BE2C (cell line): Measurements from ENCODE around the gene TTC34.
"Not testable (repeated sequence)": the region's sequence is repeated elsewhere in the genome, so short reads cannot be mapped to it uniquely, and the experiment has no call there.

Source experiments
- DNase-seq: peaks from one replicate; pipeline ENCODE4 v3.0.0-alpha.2; 2020
- H3K27me3 ChIP-seq: fragments of 250-450 bp; sonication (Bioruptor Pico); 2 replicates; pipeline ENCODE4 v1.5.1; 2020; ENCODE audit warnings: mild to moderate bottlenecking
- H3K36me3 ChIP-seq: fragments of 250-450 bp; sonication (Bioruptor Pico); 2 replicates; pipeline ENCODE4 v1.5.1; 2020; ENCODE audit warnings: mild to moderate bottlenecking
- H3K4me1 ChIP-seq: fragments of 250-450 bp; sonication (Bioruptor Pico); 2 replicates; pipeline ENCODE4 v1.5.1; 2020
- H3K4me3 ChIP-seq: 2 replicates; pipeline ENCODE4 v1.5.1; 2011; ENCODE audit warnings: low read depth, low read length
- H3K9me3 ChIP-seq: fragments of 250-450 bp; sonication (Bioruptor Pico); 2 replicates; pipeline ENCODE4 v1.5.1; 2020
- CTCF ChIP-seq: IDR thresholded peaks from 2 replicates; pipeline ENCODE4 v1.5.1; 2012; ENCODE audit warnings: mild to moderate bottlenecking, low read depth, low read length

Gene TTC34

GRCh38 chr1:2653741-2654442, 147.6 kb downstream of the TTC34 start:
- DNase-seq, H3K9me3 ChIP-seq, H3K4me3 ChIP-seq, H3K36me3 ChIP-seq, H3K4me1 ChIP-seq, H3K27me3 ChIP-seq: not testable (repeated sequence)

- not testable (repeated sequence) for H3K9me3 ChIP-seq, H3K27me3 ChIP-seq, DNase-seq, H3K36me3 ChIP-seq, H3K4me1 ChIP-seq, H3K4me3 ChIP-seq
Measured at GRCh38 chr1:2652926-2653571, 148.4 kb downstream of the TTC34 start.

GRCh38 chr1:2652152-2652925, 149.2 kb downstream of the TTC34 start:
- not testable (repeated sequence) for H3K9me3 ChIP-seq, H3K36me3 ChIP-seq, DNase-seq, H3K27me3 ChIP-seq, H3K4me3 ChIP-seq, H3K4me1 ChIP-seq

GRCh38 chr1:2650967-2651645, 150.4 kb downstream of the TTC34 start:
- no peaks in the 10 kb centered on the region for H3K27me3 ChIP-seq
- DNase-seq = no peak
- H3K4me3 ChIP-seq = no peak overlapping the region
- no peak for TF ChIP-seq CTCF
- H3K9me3 ChIP-seq = no peaks in the 10 kb centered on the region
- no peaks in the 10 kb centered on the region for H3K4me1 ChIP-seq
- no peaks in the 10 kb centered on the region for H3K36me3 ChIP-seq

- no peaks in the 10 kb centered on the region for H3K27me3 ChIP-seq
- TF ChIP-seq CTCF = no peak
- no peaks in the 10 kb centered on the region for H3K4me1 ChIP-seq
- H3K9me3 ChIP-seq = no peaks in the 10 kb centered on the region
- H3K36me3 ChIP-seq = no peaks in the 10 kb centered on the region
- no peak for DNase-seq
- no peak overlapping the region for H3K4me3 ChIP-seq
Measured at GRCh38 chr1:2646837-2647236, 154.7 kb downstream of the TTC34 start.

GRCh38 chr1:2645776-2646175, 155.7 kb downstream of the TTC34 start:
- no peaks in the 10 kb centered on the region for H3K9me3 ChIP-seq
- no peaks in the 10 kb centered on the region for H3K4me1 ChIP-seq
- no peaks in the 10 kb centered on the region for H3K27me3 ChIP-seq
- TF ChIP-seq CTCF = no peak
- H3K4me3 ChIP-seq = no peak overlapping the region
- DNase-seq = no peak
- no peaks in the 10 kb centered on the region for H3K36me3 ChIP-seq

- H3K4me3 ChIP-seq = no peak overlapping the region
- DNase-seq = no peak
Measured at GRCh38 chr1:2645143-2645542, 156.3 kb downstream of the TTC34 start.

More at GRCh38 chr1:2645143-2645542, 156.3 kb downstream of the TTC34 start:
- Histone ChIP-seq H3K36me3 (no peaks in the 10 kb centered on the region), H3K27me3 (no peaks in the 10 kb centered on the region), H3K4me1 (no peaks in the 10 kb centered on the region), H3K9me3 (no peaks in the 10 kb centered on the region)
- TF ChIP-seq CTCF = no peak
